ENCODE measurements around the gene MYDGF. TPM values are rescaled to one million over a fixed set of nuclear protein-coding genes. Genes with fewer than 3 reads are reported as not detected.

MYDGF gene
- polyA plus RNA-seq, 1 donor from 2014 or later: 73.2 TPM

DNA sequence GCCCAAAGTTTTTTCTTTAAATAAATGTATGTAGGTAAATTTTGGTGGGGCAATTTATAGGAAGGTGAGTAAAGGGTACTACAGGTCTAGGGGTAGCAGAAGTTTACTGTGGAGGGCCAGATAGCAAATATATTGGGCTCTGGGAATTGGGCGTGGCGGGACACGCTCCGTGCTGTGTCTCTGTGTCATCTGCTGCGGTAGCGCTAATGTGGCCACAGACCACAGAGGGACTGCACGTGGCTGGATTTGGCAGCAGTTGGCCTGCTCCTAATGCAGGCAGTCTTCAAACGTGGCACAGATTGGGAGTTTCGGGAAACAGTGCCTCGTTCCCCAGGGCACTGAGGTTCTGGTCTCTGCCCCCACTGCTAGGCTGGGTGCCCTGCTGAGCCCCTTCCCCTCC lies 16.6 kb upstream of the MYDGF start:
- TF ChIP-seq TAF1 (IDR thresholded peaks at IDR 0.05; ENCODE audit: low read depth): no peak
- no peak for TF ChIP-seq POLR2AphosphoS5 (IDR thresholded peaks at IDR 0.05)
- TF ChIP-seq MXI1 (conservative IDR thresholded peaks at IDR 0.05; ENCODE audit: poor library complexity, severe bottlenecking): no peak
- no peak for TF ChIP-seq CTCF (IDR thresholded peaks at IDR 0.05; ENCODE audit: poor library complexity, severe bottlenecking)
- TF ChIP-seq REST (IDR thresholded peaks at IDR 0.05; ENCODE audit: borderline replicate concordance): no peak
- no peak for TF ChIP-seq SMC3 (conservative IDR thresholded peaks at IDR 0.05; ENCODE audit: poor library complexity)
- TF ChIP-seq EP300 (conservative IDR thresholded peaks at IDR 0.05; ENCODE audit: poor library complexity, severe bottlenecking): no peak
- no peak overlapping the region for H3K27ac ChIP-seq (ENCODE audit: low read length)

DNA sequence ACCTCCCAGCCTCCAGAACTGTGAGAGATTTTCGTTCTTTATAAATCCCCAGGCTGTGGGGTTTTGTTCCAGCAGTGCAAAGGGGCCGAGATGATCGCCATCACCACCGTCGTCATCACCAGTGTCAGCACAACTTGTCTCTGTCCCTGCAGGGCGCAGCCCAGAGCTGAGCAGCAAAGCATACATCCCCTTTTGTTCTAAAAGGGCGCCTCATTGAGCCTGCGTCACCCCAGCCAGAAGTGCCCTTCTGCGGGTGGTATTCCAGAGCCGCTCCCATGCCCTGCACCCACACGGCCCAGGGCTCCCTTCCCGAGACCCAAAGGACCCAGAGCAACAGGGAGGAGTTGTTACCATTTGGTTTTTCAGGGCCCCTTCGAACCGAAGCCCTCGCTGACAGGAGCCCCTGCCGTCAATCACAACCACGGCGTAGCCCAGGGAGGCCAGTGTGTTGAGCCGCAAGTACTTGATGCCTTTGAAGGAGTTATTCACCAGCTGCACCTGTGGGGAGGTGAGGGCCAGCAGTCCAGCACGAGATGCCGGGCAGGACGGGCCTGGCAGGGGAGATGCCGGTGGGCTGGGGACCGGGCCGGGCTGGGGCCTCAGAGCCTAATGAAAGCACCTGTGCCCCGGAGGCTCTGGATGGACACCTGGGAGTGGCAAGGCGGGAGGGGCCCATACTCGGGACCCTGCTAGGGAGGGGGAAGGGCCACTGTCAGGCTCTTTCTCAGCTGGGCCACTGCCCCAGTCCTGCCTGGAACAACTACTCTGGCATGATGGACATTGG lies 14.4 kb upstream of the MYDGF start:
- H3K9me3 ChIP-seq (ENCODE audit: low read length): no peaks in the 10 kb centered on the region
- H3K9me2 ChIP-seq (ENCODE audit: insufficient read depth, low read length): no peaks in the 10 kb centered on the region
- no peaks in the 10 kb centered on the region for H3F3A ChIP-seq (ENCODE audit: insufficient read depth, low read length, poor library complexity, severe bottlenecking)
- no peak overlapping the region for H3K4me3 ChIP-seq (ENCODE audit: low read length)
- H3K4me2 ChIP-seq (ENCODE audit: low read length): no peak overlapping the region
- H3K9ac ChIP-seq (ENCODE audit: low read length): no peak overlapping the region
- H3K36me3 ChIP-seq (ENCODE audit: insufficient read depth, low read length): no peaks in the 10 kb centered on the region
- no peak overlapping the region for H3K27ac ChIP-seq (ENCODE audit: low read length)
- no peaks in the 10 kb centered on the region for H4K20me1 ChIP-seq (ENCODE audit: insufficient read depth)
- H3K27me3 ChIP-seq (ENCODE audit: insufficient read depth, low read depth, low read length): no peaks in the 10 kb centered on the region
- TF ChIP-seq EP300 (conservative IDR thresholded peaks at IDR 0.05; ENCODE audit: poor library complexity, severe bottlenecking): no peak
- no peak for TF ChIP-seq POLR2AphosphoS5 (IDR thresholded peaks at IDR 0.05)
- no peak for TF ChIP-seq MXI1 (conservative IDR thresholded peaks at IDR 0.05; ENCODE audit: poor library complexity, severe bottlenecking)
- TF ChIP-seq TAF1 (IDR thresholded peaks at IDR 0.05; ENCODE audit: low read depth): no peak
- TF ChIP-seq REST (IDR thresholded peaks at IDR 0.05; ENCODE audit: borderline replicate concordance): no peak
- TF ChIP-seq SMC3 (conservative IDR thresholded peaks at IDR 0.05; ENCODE audit: poor library complexity): no peak
- no peak for TF ChIP-seq EZH2 (IDR thresholded peaks at IDR 0.05; ENCODE audit: borderline replicate concordance, insufficient read depth, low read length, poor library complexity, severe bottlenecking)
- H3K79me2 ChIP-seq (replicated peaks; ENCODE audit: insufficient read depth, low read length): no peaks in the 10 kb centered on the region
- no peak overlapping the region for H2AFZ ChIP-seq (ENCODE audit: low read depth, low read length)

More for the DNA sequence above, 16.6 kb upstream of the MYDGF start:
- Histone ChIP-seq H3K4me2 (ENCODE audit: low read length) (no peak overlapping the region), H3K9ac (ENCODE audit: low read length) (no peak overlapping the region), H3K4me3 (ENCODE audit: low read length) (no peak overlapping the region), H3K9me2 (ENCODE audit: insufficient read depth, low read length) (no peaks in the 10 kb centered on the region), H2AFZ (ENCODE audit: low read depth, low read length) (no peak overlapping the region), H3K9me3 (ENCODE audit: low read length) (no peaks in the 10 kb centered on the region), H3K36me3 (ENCODE audit: insufficient read depth, low read length) (no peaks in the 10 kb centered on the region), H3K79me2 (replicated peaks; ENCODE audit: insufficient read depth, low read length) (no peaks in the 10 kb centered on the region), H4K20me1 (ENCODE audit: insufficient read depth) (no peaks in the 10 kb centered on the region), H3F3A (ENCODE audit: insufficient read depth, low read length, poor library complexity, severe bottlenecking) (no peaks in the 10 kb centered on the region), H3K27me3 (ENCODE audit: insufficient read depth, low read depth, low read length) (no peaks in the 10 kb centered on the region)
